Midbrain (tissue), 1 donor: ENCODE results near the gene PDE4B.

ENCODE experiments used
- DNase-seq: peaks from one replicate; lab custom pipeline; 2025; lab: John Stamatoyannopoulos, UW

PDE4B gene

DNA sequence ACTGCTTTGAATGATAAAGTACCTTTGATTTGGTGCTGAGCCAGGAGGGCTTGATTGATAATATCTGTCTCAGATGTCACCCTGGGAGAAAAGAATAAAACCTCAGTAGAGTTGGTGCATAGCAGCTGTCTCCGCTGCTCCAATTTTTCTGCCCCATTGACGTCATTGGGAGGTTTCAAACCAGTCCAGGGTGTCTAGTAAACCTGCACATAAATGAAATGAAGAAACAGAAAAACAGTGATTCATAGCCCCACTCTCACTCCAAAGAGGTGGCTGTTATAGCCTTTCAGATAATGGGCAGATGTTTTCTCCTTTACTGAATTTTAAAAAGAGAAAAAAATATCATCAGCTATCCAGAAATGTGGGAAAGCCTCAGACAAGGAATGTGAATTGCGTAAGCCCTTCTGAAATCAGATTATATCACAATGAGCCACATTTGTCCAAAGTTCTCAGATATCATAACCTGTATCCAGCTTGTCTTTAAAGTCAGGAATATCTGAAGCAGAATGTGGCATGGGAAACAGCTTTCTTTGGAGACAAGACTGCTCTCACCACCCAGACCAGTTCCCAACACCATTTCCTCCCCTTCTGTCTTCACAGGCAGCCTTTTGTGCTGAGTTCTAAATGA, 390.0 kb downstream of the PDE4B start:
- DNase-seq: no peak

- DNase-seq: no peak
These were observed 390.7 kb downstream of the PDE4B start for GRCh38 chr1:66183400-66183799.

GRCh38 chr1:66197120-66197519, 404.4 kb downstream of the PDE4B start:
- no peak for DNase-seq

GRCh38 chr1:66197785-66198184, 405.1 kb downstream of the PDE4B start:
- DNase-seq: peak; percentile 77

GRCh38 chr1:66206563-66207144, 414.0 kb downstream of the PDE4B start:
- no peak for DNase-seq

- DNase-seq: no peak
These were observed 414.8 kb downstream of the PDE4B start for GRCh38 chr1:66207484-66207883.

- DNase-seq: no peak
These were observed 415.9 kb downstream of the PDE4B start for GRCh38 chr1:66208632-66209031.

- no peak for DNase-seq
These were observed 418.0 kb downstream of the PDE4B start for GRCh38 chr1:66210635-66211244.

GRCh38 chr1:66211521-66211920, 418.8 kb downstream of the PDE4B start:
- DNase-seq: no peak

GRCh38 chr1:66213491-66213890, 420.8 kb downstream of the PDE4B start:
- DNase-seq: no peak

- DNase-seq: no peak
These were observed 422.2 kb downstream of the PDE4B start for GRCh38 chr1:66214901-66215300.

GRCh38 chr1:66217021-66217420, 424.3 kb downstream of the PDE4B start:
- no peak for DNase-seq

DNA sequence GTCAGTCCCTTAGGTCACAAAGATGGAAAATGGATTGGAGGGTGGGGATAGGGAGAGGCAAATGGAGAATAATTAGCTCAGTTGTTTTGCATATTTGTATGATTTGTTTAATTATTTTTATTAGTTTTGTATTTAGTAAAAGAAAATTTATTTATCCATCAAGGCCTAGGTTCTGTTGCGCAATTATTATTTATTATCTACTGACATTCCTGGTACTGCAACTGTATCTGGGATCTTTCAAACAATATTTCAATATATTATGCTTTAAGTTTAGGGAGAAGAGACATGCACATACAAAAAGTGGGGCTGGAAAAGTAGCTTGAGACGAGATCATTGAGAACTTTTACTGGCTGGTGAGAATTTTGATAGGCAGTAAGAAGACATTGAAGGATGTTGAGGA, 424.9 kb downstream of the PDE4B start:
- no peak for DNase-seq

DNA sequence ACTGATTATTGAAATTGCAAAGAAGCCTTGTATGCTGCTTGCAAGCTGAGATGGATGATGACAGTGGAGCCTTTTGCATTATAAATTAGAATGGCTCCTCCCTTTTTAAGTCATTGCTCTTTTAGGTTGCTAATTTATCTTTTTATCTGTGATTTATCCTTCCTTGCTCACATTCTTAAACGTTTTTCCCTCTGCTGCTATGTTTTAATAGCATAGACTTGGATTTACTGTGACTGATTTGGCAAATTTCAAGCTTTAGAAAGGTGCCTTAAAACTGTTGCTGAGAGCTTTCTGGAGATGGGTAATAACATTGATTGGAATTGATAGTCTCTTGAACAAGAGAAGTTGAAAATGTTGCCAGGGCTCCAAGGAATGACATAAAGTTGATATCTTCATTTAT, 427.8 kb downstream of the PDE4B start:
- no peak for DNase-seq

DNA sequence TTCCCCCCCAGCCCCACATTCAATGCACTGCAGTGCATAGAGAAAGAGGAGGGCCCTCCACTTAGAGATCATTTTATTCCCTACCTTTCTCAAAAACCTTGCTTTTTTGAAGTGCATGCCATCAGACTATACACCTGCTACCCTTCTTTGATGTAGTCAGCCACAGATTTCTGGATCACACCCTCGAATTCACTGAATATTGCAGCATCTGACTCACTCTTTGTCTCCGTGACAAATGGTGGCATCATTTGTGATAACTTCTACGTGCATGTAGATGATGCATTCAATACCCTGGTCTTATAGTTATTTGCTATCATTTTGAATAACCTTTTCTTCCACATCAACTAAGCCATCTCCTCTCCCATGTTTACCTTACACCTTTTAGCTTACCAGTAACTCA, 431.0 kb downstream of the PDE4B start:
- no peak for DNase-seq

GRCh38 chr1:66226985-66227384, 434.3 kb downstream of the PDE4B start:
- no peak for DNase-seq

- DNase-seq: no peak
These were observed 435.3 kb downstream of the PDE4B start for GRCh38 chr1:66227966-66228365.

- no peak for DNase-seq
These were observed 438.5 kb downstream of the PDE4B start for GRCh38 chr1:66231217-66231616.

- no peak for DNase-seq
These were observed 439.2 kb downstream of the PDE4B start for GRCh38 chr1:66231681-66232463.

DNA sequence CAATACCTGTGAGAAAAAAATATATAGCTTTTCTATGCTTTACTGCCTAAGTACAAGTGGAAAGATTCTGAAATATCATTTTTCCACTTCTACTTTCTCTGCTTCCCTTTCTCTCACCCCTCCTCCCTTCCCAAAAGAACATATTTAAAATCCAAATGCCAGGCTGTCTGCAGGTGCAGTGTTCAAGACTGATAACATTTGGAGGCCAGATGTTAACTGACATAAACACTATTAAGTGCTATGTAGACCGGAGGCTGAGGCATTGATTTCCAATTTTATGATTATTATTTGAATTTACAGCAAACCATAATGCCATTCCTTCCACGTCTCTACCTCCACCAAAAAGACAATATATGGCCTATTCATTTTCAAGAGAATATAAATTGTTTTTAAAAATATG, 444.3 kb downstream of the PDE4B start:
- DNase-seq: no peak

- DNase-seq: no peak
These were observed 445.2 kb downstream of the PDE4B start for GRCh38 chr1:66237722-66238479.

GRCh38 chr1:66239834-66240233, 447.1 kb downstream of the PDE4B start:
- DNase-seq: no peak
